ENCODE results near the gene SPINK14.

DNA sequence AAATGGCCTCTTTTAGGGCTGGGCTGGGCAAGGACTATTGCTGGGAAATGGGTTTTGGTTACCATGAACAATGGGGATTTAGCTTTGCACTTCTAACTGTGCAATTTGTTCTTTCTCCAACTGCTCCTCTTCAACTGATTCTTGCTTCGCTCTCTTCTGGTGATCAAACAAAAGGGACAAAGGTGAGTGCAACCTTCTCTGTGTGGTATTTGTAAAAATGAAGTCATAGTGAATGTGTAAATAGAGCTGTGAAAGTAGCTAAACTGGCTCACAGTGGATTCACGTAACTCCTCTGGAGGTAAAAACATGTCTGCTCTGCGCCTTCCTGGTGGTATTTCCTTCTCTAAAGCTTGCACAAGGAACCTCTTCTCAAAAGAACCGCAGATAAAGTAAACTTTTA is 20.9 kb upstream of the SPINK14 start:
- TF ChIP-seq, protein P1, sequence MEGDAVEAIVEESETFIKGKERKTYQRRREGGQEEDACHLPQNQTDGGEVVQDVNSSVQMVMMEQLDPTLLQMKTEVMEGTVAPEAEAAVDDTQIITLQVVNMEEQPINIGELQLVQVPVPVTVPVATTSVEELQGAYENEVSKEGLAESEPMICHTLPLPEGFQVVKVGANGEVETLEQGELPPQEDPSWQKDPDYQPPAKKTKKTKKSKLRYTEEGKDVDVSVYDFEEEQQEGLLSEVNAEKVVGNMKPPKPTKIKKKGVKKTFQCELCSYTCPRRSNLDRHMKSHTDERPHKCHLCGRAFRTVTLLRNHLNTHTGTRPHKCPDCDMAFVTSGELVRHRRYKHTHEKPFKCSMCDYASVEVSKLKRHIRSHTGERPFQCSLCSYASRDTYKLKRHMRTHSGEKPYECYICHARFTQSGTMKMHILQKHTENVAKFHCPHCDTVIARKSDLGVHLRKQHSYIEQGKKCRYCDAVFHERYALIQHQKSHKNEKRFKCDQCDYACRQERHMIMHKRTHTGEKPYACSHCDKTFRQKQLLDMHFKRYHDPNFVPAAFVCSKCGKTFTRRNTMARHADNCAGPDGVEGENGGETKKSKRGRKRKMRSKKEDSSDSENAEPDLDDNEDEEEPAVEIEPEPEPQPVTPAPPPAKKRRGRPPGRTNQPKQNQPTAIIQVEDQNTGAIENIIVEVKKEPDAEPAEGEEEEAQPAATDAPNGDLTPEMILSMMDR (IDR thresholded peaks at IDR 0.05; ENCODE audit: low read length) = no peak
- TF ChIP-seq EZH2 (IDR thresholded peaks at IDR 0.05; ENCODE audit: borderline replicate concordance, low read length) = no peak
